Measurements from ENCODE around the gene FADD.
"Not testable (repeated sequence)": the region's sequence is repeated elsewhere in the genome, so short reads cannot be mapped to it uniquely, and the experiment has no call there.

FADD gene

DNA sequence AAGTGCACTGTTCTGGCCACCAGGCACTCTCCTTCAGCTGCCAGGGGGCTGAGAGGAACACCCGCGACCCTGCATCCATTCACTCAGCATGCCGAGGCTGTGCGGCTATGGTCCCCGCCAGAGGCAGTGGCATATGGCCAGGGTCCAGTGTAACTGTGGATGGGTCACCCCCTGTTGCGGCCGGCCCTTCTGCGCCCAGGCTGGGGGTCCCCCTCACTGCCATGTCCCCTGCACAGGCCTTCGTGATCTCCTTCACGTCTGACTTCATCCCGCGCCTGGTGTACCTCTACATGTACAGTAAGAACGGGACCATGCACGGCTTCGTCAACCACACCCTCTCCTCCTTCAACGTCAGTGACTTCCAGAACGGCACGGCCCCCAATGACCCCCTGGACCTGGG lies 20.8 kb upstream of the FADD start:
- no peak for DNase-seq

DNA sequence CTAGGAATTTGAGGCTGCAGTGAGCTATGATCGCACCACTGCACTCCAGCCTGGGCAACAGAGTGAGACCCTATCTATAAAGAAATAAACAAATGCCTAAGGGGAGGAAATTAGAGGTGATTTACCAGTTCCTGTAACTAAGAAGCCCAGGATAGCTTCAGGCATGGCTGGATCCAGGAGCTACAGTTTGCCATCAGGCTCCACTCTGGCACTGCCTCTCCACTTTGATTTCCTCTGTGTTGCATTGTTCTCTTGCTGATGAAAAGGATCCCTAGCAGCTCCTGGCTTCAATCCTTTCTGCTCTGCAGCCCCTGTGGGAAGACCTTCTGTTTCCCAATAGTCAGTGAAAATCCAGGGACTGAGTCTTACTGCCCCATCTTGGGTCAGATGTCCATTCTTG lies 20.1 kb upstream of the FADD start:
- DNase-seq: no peak

DNA sequence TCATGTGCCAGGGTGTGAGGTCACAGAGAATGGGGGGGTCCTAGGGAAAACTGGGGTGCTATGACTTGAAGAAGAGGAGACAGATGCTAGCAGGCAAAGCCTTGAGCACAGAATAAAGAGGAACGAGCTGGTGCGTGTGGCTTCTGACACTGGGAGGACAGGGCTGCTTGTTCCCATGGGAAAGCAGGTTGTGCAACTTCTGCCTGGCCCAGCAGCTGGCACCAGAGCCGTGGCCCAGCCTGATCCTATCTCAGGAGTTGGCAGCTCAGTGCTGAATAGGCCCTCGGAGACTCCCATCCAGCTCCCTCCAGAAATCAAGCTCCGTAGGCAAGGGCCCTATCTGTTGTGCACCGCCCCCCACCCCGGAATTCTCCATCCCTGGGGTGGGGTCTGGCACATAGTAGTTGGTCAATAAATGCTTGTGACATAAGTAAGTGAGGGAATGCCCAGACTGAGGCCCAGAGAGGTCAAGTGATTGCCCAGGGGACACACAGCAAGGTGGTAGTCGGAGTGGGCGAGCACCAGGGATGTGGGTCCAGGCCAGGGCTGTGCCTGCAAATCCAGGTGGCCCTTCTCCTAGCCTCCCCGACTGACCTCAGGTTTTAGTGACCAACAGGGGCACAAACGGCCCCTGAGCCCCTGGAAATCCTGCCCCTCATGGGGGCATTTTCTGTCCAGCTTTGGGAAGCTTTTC lies 19.5 kb upstream of the FADD start:
- no peak for DNase-seq

DNA sequence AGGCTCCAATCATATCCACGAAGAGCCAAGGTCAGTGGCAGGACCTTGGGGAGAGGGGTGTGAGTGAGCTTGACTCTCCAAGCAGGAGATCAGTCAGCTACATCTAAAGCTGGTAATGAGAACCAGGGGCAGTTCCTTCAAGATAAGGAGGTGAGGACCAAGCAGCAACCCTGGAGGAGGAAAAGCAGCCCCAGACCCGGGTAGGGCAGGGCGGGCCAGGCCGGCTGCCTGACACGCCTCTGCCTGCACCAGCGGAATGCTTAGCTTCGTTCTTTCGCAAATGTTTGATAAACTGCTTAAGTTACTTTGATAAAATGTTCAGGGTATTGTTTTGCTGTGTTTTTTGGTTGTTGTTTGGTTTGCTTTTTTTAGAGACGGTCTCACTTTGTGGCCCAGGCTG lies 18.7 kb upstream of the FADD start:
- DNase-seq: no peak

DNA sequence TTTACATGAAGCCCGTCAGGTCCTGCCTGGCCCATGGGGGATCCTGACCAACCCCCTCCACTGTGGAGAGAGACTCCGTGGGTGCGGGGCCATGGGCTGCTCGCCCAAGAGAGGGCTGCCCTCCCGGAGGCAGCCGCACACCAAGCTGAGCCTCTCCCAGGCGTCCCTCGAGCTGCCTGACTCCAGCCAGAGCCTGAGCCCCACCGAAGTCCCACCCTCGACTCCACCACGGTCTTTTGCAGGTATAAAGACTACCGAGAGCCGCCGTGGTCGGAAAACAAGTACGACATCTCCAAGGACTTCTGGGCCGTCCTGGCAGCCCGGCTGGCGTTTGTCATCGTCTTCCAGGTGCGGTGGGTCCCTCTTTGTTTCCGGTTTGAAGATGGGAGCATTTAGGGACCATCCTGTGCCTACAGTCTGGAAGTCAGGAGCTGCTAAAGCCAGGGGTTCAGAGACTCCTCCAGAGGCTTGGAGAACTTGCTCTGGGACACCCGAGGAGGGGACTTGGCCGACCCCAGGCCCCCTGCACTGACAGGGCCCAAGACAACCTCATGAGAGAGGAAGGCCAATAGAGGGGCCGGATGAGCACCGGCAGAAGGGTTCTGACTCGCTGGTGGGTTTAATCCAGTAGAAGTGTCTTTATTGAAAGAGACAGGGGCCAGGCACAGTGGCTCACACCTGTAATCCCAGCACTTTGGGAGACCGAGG lies 17.6 kb upstream of the FADD start:
- no peak for DNase-seq

DNA sequence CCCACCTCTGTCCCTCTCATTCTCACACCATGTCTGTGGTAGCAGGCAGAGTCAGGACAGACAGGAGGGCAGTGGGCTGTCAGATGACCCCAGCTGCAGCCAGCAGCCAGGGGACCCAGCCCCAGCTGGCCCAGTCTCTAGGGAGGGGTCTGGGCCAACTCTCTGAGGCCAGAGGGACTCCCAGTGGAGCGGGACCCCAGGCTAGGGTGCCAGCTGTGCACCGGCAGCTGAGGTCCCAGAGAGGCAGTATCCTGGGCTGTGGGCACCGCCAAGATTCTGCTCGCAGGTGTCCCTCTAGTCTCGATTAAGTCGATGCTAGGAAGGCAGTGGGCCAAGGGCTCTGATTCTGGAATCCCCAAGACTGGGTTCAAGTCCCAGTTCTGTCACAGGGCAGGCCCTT lies 16.7 kb upstream of the FADD start:
- no peak for DNase-seq

DNA sequence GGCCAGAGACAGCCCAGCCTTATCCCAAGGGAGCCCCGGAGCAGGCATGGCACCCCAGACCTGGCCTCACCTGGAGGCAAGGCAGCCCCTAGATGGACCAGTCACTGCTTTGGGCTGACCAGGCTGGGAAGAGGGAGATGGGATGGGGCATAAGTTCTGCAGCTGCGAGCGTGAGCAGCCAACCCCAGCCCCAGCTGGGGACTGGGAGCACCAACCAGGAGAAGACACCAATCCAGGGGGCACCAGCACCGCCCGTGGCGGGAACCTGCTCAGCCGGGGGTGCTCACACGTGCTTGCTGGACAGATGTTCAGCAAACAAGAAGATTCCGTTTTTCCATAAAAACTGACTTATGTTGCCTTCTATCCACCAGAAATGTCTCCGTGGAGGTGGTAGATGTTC lies 16.2 kb upstream of the FADD start:
- DNase-seq: no peak

DNA sequence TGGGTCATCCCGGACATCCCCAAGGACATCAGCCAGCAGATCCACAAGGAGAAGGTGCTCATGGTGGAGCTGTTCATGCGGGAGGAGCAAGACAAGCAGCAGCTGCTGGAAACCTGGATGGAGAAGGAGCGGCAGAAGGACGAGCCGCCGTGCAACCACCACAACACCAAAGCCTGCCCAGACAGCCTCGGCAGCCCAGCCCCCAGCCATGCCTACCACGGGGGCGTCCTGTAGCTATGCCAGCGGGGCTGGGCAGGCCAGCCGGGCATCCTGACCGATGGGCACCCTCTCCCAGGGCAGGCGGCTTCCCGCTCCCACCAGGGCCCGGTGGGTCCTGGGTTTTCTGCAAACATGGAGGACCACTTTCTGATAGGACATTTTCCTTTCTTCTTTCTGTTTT lies 15.3 kb upstream of the FADD start:
- no peak for DNase-seq

DNA sequence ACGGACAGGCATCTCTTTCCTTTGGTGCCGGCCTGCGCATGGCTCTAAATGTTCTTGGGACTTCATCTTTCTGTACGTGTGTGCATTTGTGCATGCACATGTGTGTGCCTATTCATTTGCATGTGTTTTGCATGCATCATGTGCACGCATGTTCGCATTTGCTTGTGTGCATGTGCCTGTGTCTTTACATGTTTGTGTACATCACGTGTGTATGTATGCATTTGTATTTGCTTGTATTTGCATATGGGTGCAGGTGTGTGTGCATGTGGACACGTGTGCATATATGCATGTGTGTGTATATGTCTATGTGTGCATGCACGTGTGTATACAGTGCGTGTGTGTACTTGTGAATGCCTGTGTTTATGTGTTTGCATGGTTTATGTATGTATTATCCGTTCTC lies 13.5 kb upstream of the FADD start:
- no peak for DNase-seq

DNA sequence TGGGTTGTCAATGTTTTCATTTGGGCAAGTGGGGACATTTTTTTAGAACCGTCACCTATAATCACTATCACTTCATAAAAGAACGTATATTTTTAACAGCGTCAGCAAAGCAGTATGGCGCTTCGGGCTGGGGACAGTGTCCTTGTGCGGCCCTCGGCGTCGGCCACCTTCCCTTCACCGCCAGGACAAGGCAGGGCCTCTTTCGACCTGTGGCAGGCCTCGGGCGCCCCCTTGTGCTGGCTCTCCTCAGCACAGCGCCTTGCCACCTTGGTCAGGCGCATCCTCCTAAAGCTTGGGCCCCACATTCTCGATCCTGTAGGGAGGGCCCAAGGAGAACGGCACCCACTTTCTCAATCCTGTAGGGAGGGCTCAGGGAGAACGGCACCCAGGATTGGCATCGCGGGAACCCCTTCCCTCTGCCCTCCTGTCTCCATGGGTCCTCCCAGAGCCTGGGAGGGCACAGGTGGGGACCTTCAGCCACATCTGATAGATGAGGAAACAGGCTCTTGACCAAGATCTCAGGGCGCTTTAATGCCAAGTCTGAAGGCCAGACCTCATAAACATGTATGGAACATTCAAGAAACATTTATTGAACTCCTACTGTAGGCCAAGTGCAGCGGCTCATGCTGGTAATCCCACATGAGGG lies 11.5 kb upstream of the FADD start:
- DNase-seq: peak; percentile 34

DNA sequence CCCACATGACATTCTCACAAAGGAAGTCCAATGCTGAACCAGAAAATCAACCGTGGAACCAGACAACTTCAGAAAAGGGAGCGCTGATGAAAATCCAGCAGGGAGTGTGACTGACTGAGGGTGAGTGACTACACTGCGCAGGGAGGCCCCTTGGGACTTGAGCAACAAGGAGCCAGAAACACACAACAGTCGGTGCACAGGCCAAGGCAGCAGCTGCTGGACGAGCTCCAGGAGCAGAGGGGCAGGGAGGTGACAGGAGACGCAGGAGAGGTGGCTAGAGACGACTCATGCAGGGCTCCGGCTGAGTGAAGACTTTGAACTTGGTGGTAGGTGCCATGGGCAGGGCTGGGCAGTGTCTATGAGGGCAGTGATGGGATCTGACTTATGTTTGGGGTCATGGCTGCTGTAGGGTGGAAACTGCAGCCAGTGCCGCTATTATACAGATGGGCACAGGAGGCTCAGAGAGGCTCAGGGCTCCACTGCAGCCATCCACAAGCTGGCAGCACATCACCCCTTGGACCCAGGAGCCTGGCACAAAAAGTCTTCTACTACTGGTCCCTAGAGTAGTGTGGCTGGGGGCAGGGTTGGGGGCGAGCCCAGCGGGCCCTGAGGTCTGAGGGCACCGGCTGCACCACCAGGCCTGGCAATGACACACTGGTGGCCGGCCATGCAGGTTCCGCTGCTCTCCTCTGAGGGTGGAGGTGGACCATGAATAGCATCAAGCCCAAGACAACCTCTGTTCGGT lies 10.3 kb upstream of the FADD start:
- no peak for DNase-seq

DNA sequence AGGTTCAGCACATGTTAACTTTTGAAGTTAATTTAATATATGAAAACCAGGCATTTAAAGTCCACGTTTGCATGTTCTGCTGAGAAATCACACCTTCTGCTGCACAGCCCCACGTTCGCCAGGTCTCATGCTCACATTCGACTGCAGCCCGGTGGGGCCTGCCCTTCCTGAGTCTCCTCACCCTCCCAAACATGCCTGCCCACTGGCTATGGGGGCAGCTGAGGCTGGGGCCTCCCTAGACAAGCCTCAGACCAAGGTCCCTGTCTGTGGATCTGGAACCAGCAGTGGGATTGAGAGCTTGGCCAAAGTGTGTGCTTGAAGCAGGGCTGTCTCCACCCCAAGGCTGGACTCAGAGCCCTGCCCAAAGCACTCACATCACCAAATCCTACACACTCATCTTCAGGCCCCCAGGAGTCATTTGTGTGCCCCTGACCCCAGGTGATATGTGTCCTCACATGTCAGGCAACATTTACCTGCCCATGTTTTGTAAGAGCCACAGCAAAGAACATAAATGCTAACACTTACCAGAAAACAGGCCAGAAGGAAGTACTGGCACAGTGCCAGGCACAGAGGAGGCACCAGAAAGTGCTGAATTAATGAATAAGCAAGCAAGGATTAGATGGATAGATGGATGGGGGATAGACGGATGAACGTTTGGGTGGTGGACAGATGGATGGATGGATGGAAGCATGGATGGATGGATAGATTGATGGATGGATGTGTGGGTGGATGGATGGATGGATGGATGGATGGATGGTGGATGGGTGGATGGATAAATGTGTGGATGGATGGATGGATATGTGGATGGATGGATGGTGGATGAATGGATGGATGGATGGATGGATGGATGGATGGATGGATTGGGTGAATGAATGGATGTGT lies 9.4 kb upstream of the FADD start:
- DNase-seq: no peak

DNA sequence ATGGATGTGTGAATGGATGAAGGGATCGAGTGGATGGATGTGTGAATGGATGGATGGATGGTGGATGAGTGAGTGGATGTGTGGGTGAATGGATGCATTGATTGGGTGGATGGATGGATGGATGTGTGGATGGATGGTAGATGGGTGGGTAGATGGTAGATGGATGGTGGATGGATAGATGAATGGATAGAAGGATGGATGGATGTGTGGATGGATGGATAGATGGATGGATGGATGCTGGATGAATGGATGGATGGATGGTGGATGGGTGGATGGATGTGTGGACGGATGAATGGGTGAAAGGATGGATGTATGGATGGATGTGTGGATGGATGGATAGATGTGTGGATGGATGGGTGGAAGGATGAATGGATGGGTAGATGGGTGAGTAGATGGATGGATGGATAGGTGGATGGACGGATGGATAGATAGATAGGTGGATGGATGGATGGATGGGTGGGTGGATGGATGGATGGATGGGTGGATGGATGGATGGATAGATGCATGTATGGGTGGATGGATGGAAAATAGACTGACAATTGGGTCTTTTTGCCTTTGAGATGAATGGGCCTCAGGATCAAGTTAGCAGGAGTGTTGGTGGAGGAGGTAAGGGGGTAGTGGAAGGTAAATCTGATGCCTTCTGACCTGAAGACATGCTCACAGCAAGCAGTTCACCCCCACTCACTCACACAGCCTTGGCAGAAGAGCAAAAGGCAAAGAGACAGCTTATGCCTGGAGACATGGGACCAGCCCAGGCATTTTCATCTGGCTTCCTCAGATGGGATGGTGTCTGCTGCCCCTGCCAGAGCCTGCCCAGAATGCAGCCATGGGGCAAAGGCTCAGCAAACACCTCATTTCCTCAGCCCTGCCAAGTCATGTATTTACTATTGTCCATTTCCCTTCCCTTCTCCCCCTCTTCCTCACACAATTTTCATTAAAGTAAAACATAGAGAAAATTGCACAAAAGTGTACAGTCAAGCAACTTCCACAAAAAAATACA lies 8.0 kb upstream of the FADD start:
- DNase-seq: no peak

DNA sequence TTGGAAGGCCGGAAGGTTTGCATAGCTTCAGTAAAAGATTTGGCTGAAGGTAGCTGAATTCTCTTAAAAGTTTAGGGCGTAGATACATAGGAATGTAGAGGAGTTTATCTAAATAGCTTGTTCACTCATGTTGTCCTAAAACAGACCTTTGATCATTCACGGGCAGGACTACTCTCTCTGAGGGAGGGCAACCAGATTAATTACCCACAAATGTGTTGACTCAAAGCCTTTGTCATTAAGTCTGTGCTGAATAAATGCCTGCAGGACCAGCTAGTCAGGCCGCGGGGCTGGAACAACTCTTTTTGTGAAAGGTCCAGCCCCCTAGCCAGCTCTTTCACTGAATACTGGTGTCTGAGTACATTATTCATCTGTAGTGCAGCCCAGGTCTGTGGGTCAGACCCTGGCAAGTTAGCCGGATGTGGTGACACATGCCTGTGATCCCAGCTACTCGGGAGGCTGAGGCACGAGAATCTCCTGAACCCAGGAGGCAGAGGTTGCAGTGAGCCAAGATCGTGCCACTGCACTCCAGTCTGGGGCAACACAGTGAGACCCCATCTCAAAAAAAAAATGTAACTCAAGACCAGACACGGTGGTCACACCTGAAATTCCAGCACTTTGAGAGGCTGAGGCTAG lies 2.8 kb upstream of the FADD start:
- no peak for DNase-seq

DNA sequence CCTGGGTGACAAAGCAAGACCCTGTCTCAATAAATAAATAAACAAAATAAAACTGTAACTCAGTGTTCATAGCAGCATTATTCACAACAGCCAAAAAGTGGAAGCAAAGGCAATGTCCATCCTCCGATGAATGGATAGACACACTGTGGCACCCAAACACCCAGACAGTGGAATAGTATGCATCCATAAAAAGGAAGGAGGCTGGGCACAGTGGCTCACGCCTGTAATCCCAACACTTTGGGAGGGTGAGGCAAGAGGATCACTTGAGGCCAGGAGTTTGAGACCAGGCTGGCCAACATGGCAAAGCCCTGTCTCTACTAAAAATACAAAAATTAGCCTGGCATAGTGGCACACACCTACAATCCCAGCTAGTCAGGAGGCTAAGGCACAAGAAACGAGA lies 2.0 kb upstream of the FADD start:
- not testable (repeated sequence) for DNase-seq

DNA sequence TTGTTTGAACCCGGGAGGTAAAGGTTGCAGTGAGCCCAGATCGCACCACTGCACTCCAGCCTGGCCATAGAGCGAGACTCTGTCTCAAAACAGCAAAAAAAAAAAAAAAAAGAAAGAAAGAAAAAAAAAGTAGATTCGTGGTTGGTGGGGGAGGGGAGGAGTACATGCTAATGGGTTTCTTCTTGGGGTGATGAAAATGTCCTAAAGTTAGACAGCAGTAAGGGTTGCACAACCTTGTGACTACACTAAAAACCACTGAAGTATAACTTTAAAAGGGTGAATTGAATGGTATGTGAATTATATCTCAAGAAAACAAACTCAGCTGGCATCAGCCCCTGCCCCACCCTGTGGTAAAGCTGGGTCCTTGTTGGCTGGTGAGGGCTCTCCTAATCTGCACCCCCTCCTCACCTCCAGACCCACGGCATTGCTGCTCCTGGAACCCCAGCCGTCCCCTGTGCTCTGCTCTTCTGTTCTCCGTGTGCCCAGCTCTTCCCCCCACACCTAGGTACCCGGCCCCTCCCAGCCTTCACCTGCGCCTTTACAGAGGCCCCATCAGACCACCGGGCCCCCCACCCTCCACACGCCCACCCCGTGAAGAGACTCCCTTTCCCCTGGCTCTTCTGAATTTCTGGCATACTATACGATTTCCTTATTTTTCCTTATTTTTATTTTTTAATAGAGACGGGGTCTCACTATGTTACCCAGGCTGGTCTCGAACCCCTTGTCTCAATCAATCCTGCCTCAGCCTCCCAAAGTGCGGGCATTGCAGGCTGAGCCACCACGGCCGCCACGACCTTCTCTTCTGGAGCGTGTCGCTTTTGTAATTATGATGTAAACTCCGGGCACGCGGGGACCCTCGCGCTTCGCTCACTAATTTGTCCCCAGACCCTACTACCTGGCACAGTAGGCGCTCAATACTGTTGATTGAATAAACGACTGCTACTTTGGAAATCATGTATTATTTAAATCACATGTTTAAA lies 924 bp upstream of the FADD start:
- DNase-seq: no peak

DNA sequence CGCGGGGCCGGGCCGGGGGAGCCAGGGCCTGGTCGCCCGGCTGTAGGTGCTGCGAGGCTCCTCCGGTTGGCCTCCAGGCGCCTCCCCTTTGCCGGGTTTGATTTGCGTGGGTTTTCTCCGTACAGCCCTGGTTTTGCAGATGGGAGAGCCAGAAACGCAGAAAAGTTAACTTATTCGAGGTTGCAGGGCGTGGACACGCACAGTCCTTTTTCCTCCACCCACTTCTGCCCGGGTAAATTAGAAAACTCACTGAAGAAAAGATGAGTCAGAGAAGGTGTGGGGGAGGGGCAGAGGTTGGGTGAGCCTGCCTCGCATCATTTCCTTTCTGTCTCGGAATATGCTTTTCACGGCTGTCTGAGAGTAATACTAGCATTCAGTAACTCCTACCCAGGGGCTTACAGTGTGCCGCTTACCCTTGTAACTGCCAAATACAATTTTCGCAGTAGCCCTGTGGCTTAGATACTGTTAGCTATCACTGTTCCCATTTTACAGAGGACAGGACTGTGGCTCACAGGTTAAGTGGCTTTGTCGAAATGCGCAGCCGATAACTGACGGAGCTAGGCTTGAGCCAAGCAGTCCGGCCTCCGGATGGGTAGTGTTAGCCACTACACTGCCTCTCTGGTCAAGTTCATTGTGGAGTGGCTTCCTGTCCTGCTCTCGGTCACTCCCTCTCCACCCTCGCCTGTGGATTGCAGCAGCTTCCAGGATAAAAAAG lies 812 bp downstream of the FADD start:
- DNase-seq: peak; percentile 96

DNA sequence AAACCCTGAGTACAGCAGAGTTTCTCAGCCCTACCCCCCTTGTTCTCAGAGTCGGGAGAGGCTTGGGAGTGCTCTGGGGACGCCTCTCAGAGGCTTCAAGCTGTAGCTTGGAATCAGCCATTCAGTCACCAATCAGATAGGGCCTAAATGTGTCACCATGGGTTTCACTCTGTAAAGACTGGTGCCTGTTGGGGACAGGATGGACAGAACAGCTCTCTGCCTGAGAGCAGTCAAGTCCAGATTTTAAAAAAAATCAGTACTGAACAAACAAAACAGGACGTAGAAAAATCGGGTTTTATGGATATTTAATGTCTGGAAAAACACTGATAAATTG lies 1.3 kb downstream of the FADD start:
- no peak for DNase-seq
